Measurements from ENCODE around the gene WRAP73. TPM values are rescaled to one million over a fixed set of nuclear protein-coding genes. Genes with fewer than 3 reads are reported as not detected.
"Not testable (repeated sequence)": the region's sequence is repeated elsewhere in the genome, so short reads cannot be mapped to it uniquely, and the experiment has no call there.

WRAP73 gene
- total RNA-seq, 1 experiment from 2014 or later, result 51.4 TPM

- TF ChIP-seq, protein P1, sequence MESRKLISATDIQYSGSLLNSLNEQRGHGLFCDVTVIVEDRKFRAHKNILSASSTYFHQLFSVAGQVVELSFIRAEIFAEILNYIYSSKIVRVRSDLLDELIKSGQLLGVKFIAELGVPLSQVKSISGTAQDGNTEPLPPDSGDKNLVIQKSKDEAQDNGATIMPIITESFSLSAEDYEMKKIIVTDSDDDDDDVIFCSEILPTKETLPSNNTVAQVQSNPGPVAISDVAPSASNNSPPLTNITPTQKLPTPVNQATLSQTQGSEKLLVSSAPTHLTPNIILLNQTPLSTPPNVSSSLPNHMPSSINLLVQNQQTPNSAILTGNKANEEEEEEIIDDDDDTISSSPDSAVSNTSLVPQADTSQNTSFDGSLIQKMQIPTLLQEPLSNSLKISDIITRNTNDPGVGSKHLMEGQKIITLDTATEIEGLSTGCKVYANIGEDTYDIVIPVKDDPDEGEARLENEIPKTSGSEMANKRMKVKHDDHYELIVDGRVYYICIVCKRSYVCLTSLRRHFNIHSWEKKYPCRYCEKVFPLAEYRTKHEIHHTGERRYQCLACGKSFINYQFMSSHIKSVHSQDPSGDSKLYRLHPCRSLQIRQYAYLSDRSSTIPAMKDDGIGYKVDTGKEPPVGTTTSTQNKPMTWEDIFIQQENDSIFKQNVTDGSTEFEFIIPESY (IDR thresholded peaks at IDR 0.05; ENCODE audit: extremely low read depth, insufficient replicate concordance, low read length), result no peak
Measured at GRCh38 chr1:3586986-3587759, 62.7 kb downstream of the WRAP73 start (continued).

GRCh38 chr1:3585940-3586568 is 63.8 kb downstream of the WRAP73 start:
- ChIA-PET CTCF (no interaction called here), RAD21 (ENCODE audit: low non-redundant PET in 1 of 2, low total read pairs in 2 of 2, uncharacterized antibody in 2 of 2, unreplicated experiment in 2 of 2) (no interaction called here), POLR2A (no interaction called here)
- TF ChIP-seq, protein P1 (IDR thresholded peaks at IDR 0.05; ENCODE audit: extremely low read depth, insufficient replicate concordance, low read length), result no peak
- no peak for TF ChIP-seq ELF1 (IDR thresholded peaks at IDR 0.05; ENCODE audit: borderline replicate concordance, low read depth)
- DNase-seq (ENCODE audit: low read depth, low spot score) (no peak), ATAC-seq (no peak)
- no peaks in the 10 kb centered on the region for H3K79me2 ChIP-seq (ENCODE audit: insufficient read depth, low read length)
- H3K4me1 ChIP-seq (ENCODE audit: control insufficient read depth in 1 of 2, insufficient read depth in 2 of 2, low read length in 2 of 2), result no peaks in the 10 kb centered on the region
- H3K9me3 ChIP-seq (ENCODE audit: control insufficient read depth in 1 of 2, insufficient read depth in 1 of 2, low read depth in 1 of 2, low read length in 2 of 2), result no peaks in the 10 kb centered on the region; a peak in 1 of 4 replicates
- BruUV-seq (replicated peaks), result no TSS peak
- no peak overlapping the region for H3K27ac ChIP-seq (ENCODE audit: low read depth, low read length)
- H3K27me3 ChIP-seq (ENCODE audit: insufficient read depth, low read length), result no peaks in the 10 kb centered on the region
- no peak overlapping the region for H3K4me2 ChIP-seq (ENCODE audit: low read length)
- H3K9ac ChIP-seq (ENCODE audit: low read length), result no peak overlapping the region
- H2AFZ ChIP-seq (ENCODE audit: low read depth, low read length, poor library complexity, severe bottlenecking), result no peak overlapping the region
- no peaks in the 10 kb centered on the region for H3K36me3 ChIP-seq (ENCODE audit: control insufficient read depth in 1 of 2, insufficient read depth in 2 of 2, low read length in 2 of 2)
- no peaks in the 10 kb centered on the region for H3K9me2 ChIP-seq (ENCODE audit: insufficient read depth)
- H4K20me1 ChIP-seq (ENCODE audit: insufficient read depth), result no peaks in the 10 kb centered on the region
- no peak overlapping the region for H3K4me3 ChIP-seq (replicated peaks in 1 of 2; ENCODE audit: low read depth in 1 of 2, low read length in 2 of 2)
- intact Hi-C loops (cut with micrococcal nuclease), result no loop called here

GRCh38 chr1:3585353-3585868 is 64.5 kb downstream of the WRAP73 start:
- CTCF ChIA-PET; H3K27me3 ChIP-seq (ENCODE audit: insufficient read depth, low read length); RAD21 ChIA-PET (ENCODE audit: low non-redundant PET in 1 of 2, low total read pairs in 2 of 2, uncharacterized antibody in 2 of 2, unreplicated experiment in 2 of 2); H2AFZ ChIP-seq (ENCODE audit: low read depth, low read length, poor library complexity, severe bottlenecking); H3K4me3 ChIP-seq (replicated peaks in 1 of 2; ENCODE audit: low read depth in 1 of 2, low read length in 2 of 2); intact Hi-C loops (cut with micrococcal nuclease); H3K27ac ChIP-seq (ENCODE audit: low read depth, low read length); H3K36me3 ChIP-seq (ENCODE audit: control insufficient read depth in 1 of 2, insufficient read depth in 2 of 2, low read length in 2 of 2); BruUV-seq (replicated peaks); H4K20me1 ChIP-seq (ENCODE audit: insufficient read depth); H3K4me2 ChIP-seq (ENCODE audit: low read length); H3K79me2 ChIP-seq (ENCODE audit: insufficient read depth, low read length); H3K9me3 ChIP-seq (ENCODE audit: control insufficient read depth in 1 of 2, insufficient read depth in 1 of 2, low read depth in 1 of 2, low read length in 2 of 2); H3K9me2 ChIP-seq (ENCODE audit: insufficient read depth); POLR2A ChIA-PET; H3K9ac ChIP-seq (ENCODE audit: low read length); ATAC-seq; DNase-seq (ENCODE audit: low read depth, low spot score); H3K4me1 ChIP-seq (ENCODE audit: control insufficient read depth in 1 of 2, insufficient read depth in 2 of 2, low read length in 2 of 2): not testable (repeated sequence)
